Fibroblast of the aortic adventitia (primary cell): ENCODE results near the gene MELK. TPM values are rescaled to one million over a fixed set of nuclear protein-coding genes. Genes with fewer than 3 reads are reported as not detected.

ENCODE experiments used
- DNase-seq: peaks from one replicate; pipeline ENCODE4 v3.0.0-alpha.2; 2010; ENCODE audit warnings: low read depth
- H3K4me3 ChIP-seq: 2 replicates; pipeline ENCODE4 v1.5.1; 2011; ENCODE audit warnings: low read depth, mild to moderate bottlenecking, control low read depth, low read length, moderate library complexity
- total RNA-seq: library from RNA; depleted of rRNA; stranded (reverse); fragments of >200 nt; gene quantifications from 2 replicates; pipeline ENCODE4 v1.2.3, GENCODE V29; 2012; ENCODE audit warnings: low replicate concordance
- TF ChIP-seq, protein P1 (sequence below): IDR thresholded peaks from 2 replicates; pipeline ENCODE4 v1.5.1; 2011; ENCODE audit warnings: mild to moderate bottlenecking, low read length, control low read depth, inconsistent platforms; ENCODE audit not compliant: insufficient read depth

MELK gene
- total RNA-seq, 1 donor = 44.4 TPM

- TF ChIP-seq, protein P1, sequence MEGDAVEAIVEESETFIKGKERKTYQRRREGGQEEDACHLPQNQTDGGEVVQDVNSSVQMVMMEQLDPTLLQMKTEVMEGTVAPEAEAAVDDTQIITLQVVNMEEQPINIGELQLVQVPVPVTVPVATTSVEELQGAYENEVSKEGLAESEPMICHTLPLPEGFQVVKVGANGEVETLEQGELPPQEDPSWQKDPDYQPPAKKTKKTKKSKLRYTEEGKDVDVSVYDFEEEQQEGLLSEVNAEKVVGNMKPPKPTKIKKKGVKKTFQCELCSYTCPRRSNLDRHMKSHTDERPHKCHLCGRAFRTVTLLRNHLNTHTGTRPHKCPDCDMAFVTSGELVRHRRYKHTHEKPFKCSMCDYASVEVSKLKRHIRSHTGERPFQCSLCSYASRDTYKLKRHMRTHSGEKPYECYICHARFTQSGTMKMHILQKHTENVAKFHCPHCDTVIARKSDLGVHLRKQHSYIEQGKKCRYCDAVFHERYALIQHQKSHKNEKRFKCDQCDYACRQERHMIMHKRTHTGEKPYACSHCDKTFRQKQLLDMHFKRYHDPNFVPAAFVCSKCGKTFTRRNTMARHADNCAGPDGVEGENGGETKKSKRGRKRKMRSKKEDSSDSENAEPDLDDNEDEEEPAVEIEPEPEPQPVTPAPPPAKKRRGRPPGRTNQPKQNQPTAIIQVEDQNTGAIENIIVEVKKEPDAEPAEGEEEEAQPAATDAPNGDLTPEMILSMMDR = no peak
- no peak overlapping the region for H3K4me3 ChIP-seq
- peak; percentile 6 for DNase-seq
Observed at GRCh38 chr9:36637491-36638270, 65.0 kb downstream of the MELK start.

DNA sequence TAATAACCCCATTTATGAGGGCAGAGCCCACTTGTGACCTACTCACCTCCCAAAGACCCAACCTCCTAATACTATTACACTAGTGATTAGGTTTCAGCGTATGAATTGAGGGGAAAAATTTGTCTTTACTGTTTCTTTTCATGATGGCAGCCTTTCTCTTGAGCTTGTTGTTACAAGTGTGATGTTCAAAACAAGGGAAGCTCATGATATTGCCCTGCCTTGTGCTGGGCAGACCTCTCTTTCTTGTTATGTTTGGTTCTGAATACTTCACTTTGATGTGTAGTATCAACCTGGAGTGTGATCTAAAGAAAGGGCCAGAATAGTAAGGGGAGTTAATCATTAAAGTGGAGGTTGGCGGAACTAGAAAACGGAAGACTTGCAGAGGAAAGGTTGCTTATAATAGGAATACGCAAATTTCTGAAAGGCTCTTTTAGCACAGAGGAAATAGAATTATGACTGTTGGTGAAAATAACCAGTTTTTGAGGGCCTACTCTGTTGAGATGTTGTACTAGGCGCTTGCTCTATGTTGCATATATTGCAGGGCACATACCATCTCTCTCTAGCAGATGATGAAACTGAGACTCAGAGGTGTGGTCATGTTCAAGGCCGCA, 68.2 kb downstream of the MELK start:
- H3K4me3 ChIP-seq = no peak overlapping the region
- DNase-seq = no peak
- TF ChIP-seq, protein P1 = no peak

DNA sequence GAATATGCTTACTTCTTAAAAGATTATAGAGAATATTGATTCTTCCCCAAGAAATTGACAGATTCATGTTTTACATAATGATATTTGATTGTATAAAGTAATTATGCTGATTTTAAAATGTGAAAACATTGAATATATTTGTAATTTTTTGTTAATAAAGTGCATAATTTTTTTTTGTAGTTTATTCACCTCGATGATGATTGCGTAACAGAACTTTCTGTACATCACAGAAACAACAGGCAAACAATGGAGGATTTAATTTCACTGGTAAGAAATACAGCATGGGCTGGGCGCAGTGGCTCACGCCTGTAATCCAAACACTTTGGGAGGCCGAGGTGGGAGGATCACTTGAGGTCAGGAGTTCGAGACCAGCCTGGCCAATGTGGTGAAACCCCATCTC, 70.1 kb downstream of the MELK start:
- no peak for DNase-seq
- TF ChIP-seq, protein P1 = no peak

DNA sequence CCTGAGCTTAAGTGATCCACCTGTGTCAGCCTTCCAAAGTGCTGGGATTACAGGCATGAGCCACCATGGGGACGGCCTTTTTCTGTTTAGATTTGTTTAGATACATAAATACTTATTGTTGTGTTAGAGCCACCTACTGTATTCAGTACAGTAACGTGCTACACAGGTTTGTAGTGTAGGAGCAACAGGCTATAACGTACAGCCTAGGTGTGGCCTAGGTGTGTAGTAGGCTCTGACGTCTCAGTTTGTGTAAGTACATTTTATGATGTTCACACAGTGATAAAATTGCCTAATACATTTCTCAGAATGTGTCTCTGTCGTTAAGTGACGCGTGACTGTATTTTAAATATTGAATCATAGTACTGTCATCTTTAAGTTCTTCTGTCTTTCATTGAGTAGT, 84.1 kb downstream of the MELK start:
- TF ChIP-seq, protein P1 = no peak
- no peak overlapping the region for H3K4me3 ChIP-seq
- no peak for DNase-seq

More for the DNA sequence above, 70.1 kb downstream of the MELK start:
- H3K4me3 ChIP-seq = no peak overlapping the region

- TF ChIP-seq, protein P1 = no peak
- DNase-seq = no peak
- no peak overlapping the region for H3K4me3 ChIP-seq
Observed at GRCh38 chr9:36659500-36659899, 86.8 kb downstream of the MELK start.

DNA sequence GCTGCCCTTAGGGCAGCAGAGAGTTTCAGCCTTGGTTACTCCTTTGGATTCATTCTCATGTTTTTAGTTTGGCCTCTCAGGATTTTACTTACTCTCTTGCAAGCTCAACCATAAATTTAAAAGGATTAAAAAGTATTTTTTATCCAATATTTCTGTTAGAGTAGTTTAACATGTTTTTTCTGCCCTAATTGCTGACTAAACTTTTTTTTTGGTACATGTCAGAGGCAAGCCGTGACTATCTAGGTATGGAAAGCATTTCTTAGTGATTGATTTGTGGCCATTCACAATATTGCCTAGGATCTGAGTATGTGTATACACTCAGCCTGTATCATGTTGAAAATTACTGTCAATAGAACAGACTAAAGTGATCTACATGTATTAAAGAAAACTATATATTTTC, 92.1 kb downstream of the MELK start:
- no peak for DNase-seq
- no peak overlapping the region for H3K4me3 ChIP-seq
- TF ChIP-seq, protein P1 = no peak

DNA sequence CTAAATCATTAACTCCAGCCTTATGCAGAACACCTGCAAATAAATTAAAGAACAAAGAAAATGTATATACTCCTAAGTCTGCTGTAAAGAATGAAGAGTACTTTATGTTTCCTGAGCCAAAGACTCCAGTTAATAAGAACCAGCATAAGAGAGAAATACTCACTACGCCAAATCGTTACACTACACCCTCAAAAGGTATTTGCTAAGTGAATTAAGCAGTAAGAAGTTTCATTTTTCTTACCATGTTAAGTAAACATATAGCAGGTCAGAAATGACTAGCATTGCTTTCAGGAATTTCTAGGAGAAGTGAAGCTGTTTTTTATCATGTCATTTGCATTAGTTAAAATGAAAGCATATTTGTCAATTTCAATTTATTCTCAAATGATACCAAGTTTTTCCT, 92.7 kb downstream of the MELK start:
- no peak overlapping the region for H3K4me3 ChIP-seq
- TF ChIP-seq, protein P1 = no peak
- DNase-seq = peak; percentile 24
